Activated CD4-positive, alpha-beta T cell treated with anti-CD3 and anti-CD28 coated beads, Interleukin-2, amount 50 U/mL, for 16 hours (primary cell): ENCODE results near the gene APBA2.
A peak's percentile ranks its signal among the peaks of the same experiment; 100 is the strongest.

ENCODE experiments used
- DNase-seq: peaks from one replicate; pipeline ENCODE4 v3.0.0-alpha.2; 2020

The APBA2 gene

DNA sequence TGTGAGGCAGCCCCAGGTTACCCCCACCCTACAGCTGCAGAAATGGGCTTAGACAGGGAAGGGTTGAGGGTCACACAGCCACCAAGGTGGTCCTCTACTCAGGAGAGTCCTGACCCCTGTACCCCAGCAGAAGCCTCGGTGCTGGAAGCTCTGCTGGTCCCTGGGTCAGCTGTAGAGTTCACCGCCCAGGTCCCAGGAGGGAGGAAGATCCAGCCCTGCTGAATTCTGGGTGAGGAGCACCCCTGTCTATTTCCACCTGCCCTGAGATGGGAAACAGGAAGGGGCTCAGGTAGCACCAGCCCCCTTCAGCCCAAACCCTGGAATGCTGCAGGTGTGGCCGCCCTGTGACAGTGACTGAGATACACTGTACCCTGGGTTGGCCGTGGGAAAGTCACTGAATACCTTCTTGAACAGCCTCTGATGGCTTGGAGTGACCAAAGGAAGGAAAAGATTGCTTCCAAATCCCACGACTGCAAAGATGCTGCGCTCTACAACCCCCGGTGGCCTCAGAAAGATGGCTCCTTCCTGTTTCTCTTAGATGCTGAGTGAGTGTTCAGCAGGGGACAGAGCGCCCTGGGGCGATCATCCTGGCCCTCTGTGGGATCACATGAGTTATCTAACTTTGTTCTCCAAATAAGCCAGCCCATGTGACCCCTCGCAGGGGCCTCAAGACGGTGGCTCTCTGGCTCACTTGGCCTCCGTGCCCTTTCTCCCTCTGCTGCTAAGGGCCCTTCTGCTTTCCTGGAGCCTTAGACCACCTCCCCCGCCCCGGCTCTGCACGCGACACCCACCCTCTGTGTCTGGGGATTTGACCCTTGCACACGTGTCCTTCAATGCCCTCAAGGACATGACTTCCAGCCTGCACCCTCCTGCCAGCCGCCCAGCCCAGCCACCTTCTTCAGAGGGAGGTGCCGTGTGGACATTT is 242.0 kb downstream of the APBA2 start:
- no peak for DNase-seq

DNA sequence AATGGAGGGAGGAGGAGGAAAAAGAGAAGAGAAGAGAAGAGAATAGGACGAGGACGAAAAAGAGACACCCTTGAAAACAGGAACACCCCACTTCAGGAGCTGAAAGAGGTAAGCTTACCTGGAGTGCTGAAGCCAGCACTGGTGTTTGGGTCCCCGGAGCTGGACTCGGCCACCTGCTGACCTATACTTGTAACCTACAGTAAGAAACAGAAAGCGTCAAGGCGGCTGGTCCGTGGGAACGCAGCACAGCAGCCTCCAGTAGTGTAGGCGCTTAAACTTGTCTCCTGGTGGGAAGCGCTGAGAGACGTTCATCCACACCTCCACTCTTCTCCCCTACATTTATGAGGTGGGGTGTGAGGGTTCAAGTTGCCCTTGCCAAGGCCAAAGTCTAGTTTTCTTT is 242.9 kb downstream of the APBA2 start:
- no peak for DNase-seq

DNA sequence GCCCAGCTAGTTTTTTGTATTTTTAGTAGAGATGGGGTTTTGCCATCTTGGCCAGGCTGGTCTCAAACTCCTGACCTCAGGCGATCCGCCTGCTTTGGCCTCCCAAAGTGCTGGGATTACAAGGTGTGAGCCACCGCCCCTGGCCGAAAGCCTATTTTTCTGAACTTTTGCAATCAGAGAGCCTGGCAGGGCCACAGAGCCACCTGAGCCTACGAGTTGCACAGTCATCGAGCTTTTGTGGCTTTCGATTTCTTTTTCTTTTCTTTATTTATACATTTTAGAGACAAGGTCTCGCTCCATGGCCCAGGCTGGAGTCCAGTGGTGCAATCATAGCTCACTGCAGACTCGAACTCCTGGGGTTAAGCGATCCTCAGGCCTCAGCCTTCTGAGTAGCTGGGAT is 243.4 kb downstream of the APBA2 start:
- DNase-seq, result no peak

DNA sequence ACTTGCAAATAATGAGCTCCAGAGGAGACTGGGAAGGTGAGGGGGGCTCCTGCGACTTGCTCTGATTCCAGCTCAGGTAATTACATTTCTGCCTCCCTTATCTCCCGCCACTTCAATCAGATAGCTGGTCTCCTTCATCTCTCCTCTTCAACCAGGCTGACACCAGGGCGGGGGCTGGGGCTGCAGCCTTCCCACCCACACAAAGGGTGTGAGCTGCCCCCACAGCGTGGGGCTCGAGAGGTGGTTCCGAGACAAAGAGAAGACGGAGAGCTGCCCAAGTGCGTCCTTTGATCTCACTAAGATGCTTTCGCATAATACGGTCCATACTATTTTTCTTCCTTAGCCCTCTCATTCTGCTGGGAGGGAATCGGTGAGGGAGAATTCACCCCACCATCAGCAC is 244.2 kb downstream of the APBA2 start:
- DNase-seq, result no peak

DNA sequence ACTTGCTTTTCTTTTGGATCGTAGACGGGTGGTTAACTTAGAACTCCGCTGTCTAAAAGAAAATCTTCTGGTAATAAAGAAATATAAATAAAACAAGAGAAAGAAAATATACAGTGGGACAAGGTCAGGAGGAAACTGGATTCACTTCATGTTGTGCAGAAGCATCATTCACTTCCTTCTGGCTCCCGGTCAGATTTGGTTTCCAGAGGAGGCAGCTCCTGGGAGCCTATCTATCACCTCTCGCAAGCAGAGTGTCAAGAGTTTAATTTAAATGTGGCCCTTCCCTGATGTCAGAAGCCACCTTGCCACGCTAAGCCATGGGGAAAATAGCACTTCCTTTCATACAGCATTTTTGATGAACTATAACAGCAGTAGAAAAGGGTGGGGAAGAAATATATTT is 244.7 kb downstream of the APBA2 start:
- DNase-seq, result no peak

DNA sequence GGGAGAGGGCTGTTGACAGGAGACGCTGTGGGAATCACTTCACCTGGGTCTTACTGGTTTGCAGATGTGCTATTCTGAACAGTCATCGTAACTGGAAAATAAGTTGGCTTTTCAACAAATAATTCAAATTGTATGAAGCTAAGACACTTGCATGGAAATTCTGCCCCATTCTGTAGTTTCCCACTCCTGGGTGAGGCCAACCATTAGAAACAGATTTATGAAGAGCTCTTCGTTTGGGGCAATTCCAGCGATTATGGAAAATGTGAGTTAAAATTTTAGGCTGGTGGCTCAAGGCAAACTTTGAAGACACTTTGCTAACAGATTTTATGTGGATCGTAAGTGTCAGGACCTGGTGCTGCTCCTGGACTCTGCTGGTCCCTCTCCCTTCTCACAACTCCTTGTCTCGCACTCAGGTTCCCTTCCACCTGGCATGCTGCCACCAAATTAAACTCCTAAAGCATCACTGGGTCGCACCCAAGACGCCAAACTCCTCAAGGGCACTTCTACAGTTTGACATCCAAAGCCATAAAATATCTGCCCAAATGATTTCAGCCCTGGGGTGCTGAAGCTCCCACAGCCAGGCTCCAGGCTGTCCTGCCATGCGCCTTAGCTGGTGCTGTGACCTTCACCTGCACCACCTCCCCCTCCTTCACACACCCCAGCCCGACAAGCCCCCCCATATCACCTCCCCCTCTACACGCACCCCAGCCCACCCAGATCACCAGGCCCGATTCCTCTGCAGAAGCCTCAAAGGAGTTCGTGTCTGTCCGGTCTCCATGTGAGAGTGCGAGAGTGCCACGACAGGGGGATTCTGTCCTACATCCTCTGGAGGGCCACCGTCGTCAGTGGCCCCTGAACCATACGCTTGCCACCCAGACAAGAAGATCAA is 245.4 kb downstream of the APBA2 start:
- DNase-seq, result no peak

DNA sequence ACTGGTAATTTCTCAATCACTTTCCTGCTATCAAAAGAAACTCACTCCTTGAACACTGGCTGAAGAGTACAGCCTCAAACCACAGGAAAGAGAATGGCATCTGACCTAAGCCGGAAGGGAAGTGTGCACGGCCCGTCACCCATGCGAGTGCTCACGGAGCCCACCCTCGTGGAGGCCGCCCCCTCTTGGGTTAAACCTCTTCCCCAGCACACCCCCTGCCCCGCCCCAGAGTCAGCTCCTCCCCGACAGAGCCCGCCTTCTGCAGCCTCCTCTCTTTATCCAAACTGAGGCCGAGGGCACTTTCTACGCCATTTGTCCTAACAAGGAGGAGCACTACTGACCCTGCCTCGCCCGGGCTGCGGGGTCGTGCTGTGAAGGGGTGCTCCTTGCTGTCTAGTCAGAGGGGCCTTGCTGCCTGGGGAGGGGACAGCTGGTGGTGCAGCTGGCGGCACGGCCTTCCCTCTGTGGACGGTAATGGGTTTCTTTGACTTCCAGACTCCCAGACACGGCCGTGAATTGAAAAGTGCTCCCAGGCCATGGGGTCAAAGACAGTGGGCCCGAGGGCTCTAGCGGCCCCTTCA is 246.2 kb downstream of the APBA2 start:
- DNase-seq, result no peak

DNA sequence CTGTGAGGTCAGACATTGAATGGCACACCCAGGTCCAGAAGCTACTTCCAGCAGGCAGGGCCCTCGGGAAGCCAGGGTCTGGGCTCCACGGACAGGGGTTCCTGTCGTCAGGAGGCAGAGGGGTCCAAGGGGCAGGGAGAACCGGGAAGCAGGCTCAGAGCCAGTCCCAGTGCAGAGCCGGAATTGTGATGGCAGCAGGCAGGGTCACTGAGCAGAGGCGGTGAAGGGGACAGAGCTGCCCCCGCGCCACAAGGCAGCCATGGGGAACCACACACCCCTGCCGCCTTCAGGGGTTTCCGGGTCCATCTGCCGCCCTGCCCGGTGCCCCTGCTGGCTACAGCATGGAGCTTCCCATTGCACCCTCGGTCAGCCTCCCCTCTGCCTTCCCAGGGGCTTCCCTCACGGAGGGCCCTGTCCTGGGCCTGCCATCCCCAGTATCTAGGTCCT is 247.0 kb downstream of the APBA2 start:
- DNase-seq, result no peak

DNA sequence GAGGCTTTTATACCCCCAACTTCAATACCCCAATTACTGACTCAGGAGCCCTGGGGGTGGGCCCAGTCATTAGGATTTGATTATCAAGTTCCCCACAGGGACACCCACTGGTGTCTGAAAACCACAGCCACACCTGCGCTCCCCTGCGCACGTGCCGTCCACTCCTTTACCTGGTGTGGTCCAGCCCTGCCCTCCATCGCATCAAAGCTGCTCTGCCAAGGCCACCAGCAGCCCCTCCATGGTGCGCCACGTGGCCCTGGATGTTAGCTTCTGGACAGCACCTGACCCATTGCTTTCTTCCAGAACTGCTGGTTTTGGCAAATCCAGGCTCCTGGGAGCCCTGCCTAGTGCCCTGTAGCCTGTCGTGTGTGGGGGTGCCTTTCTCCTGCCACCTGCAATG is 247.5 kb downstream of the APBA2 start:
- DNase-seq, result no peak

DNA sequence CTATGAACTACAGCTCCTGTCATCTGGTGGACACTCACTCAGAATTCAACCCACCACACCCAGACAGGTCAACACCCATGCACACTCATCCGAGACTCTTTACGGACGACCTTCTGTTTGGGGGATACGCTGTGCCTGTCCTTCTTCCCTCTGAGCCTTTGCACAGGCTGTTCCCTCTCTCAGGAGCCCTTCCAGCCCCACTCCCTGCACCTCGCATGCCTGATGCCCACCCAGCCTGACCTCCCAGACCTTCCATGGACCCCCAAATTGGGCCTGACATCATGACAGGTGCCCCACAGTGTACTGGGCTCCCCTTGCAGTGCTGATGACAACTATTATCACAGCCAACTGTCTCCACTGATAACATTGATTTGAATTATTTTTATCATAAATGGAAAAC is 248.0 kb downstream of the APBA2 start:
- no peak for DNase-seq

DNA sequence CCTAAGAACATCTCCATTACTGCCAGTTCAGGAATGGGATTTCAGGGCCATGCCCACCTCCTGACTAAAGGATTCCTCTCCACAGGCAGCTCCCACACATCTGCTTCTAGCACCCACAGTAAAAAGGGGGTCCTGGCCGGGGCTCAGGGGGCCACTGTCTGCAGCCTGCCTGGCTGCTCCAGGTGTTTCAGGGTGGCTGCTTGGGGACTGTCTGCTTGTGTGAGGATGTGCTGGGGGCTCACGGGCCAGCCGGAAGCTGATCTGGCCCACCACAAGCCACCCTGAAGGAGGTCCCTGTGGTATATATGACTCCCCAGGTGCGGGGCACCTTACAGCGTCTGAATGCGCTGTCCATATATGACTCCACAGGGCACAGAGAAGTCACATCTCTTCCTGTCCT is 248.5 kb downstream of the APBA2 start:
- no peak for DNase-seq

DNA sequence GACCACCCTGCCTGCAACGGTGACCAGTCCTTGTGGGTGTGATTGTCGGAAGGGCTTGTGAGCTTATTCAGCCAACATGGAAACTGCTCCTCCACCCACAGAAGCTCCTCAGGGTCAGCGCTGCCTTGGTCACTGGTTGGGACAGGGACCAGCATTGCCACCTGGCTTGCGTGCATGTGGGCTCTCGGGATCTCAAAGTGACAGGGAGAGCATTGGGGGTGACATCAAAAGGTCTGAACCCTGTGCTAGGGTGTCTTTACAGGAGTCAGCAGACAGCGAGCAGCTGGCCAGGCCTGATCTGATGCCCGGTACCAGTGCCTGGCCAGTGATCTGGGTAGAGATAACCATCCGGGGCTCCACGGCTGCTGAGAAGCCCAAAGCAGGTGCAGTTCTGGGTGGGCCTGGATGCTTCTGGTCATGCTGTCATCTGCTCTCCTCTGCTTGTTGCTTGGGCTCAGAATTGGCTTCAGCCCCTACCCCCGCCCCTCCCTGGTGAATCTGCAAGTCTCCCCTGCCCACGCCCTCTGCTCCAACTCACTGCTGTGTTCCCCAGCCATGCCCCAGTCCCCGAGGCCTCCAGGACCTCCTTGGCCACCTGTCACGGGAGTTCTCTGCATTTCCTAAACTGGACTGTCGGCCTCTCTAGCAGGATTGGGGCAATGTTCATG is 249.0 kb downstream of the APBA2 start:
- no peak for DNase-seq

DNA sequence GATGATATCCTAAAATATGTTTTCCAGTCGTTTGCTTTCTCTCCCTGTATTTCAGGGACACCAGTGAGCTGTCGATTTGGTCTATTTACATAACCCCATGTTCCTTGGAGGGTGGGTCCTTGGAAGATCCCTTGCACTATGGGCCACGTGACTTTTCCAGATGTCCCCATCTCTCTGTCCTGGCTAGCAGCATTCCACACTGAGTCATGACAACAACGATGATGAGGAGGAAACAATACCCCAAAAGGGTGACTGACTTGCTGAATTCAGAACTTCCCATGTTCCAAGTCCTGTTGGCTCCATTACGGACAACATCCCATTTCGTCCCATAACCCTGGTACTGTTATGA is 249.5 kb downstream of the APBA2 start:
- no peak for DNase-seq

DNA sequence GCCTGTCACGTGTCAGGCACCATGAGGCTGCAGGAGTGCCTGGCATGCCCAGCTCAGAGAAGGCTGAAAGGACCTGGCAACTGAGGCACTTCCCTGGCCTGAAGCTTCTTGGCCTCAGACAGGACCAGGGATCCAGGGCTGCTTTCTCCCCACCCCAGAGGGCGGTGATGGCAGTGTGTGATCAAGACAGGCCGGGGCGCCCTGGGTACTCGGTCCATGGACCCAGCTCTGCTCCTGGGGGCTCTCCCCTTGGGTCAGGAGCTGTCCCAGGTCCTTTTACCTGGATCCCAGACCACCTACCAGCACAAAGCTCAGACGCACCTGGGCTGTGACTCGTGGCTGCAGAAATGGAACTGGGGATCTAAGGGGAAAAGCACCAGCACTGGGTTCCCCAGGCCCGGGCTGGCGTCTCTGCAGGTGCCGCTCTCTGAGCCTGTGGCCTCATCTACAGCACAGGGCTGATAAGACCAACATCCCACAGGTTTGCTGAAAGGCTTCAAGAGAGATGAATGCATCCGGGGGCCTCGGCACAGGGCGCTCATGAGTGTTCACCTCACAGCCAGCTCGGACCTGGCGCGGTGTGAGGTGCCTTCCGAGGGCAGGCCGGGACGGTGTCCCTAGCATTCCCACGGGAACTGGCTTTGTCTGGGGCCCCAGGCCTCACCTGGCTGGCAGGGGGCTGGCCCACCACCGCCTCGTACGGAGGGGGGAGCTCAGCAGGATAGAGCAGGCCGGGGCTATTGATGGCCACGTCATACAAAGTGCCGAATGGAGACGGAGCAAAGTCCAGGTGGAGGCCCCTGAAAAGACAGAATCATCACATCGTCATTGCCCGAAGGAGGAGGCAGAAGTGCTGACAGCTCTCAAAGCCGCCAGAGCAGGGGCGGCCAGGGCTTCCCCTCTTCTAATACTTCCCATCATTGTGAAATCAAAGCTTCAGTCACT is 250.2 kb downstream of the APBA2 start:
- DNase-seq, result no peak

DNA sequence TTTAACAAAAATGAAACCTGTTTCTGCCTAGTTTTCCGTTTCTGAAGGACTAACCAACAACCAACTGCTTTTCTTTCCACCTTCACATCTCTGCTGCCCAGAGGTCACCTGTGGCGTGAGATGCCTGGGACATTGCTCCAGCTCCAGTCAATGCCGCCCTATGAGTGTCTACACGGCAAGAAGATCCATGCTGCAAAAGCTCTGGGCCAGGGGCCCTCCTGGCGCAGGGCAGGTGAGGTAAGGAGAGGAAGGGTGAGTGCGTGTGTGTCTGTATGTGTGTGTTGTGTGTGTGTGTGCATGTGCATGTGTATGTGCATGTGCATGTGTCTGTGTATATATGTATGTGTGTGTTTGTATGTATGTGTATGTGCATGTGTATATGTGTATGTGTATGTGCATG is 252.5 kb downstream of the APBA2 start:
- DNase-seq, result no peak

DNA sequence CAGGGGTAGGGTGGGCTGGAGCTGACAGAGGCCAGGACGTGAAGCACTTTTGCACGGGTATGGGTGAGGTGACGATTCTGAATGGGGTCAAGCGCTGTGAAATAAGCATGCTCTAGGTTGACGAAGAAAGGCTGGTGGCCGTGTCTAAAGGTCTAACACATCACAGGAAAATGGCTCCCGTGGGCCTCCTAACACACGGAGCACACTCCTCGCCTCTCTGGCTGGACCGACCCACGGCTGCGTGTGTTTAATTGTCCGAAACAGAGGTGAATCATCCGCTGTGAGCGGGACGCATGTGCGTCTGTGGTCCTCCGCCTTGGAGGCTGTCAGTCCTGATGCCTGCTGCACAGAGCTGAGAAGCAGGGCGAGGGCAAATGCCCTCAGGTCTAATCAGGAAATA is 253.3 kb downstream of the APBA2 start:
- no peak for DNase-seq

DNA sequence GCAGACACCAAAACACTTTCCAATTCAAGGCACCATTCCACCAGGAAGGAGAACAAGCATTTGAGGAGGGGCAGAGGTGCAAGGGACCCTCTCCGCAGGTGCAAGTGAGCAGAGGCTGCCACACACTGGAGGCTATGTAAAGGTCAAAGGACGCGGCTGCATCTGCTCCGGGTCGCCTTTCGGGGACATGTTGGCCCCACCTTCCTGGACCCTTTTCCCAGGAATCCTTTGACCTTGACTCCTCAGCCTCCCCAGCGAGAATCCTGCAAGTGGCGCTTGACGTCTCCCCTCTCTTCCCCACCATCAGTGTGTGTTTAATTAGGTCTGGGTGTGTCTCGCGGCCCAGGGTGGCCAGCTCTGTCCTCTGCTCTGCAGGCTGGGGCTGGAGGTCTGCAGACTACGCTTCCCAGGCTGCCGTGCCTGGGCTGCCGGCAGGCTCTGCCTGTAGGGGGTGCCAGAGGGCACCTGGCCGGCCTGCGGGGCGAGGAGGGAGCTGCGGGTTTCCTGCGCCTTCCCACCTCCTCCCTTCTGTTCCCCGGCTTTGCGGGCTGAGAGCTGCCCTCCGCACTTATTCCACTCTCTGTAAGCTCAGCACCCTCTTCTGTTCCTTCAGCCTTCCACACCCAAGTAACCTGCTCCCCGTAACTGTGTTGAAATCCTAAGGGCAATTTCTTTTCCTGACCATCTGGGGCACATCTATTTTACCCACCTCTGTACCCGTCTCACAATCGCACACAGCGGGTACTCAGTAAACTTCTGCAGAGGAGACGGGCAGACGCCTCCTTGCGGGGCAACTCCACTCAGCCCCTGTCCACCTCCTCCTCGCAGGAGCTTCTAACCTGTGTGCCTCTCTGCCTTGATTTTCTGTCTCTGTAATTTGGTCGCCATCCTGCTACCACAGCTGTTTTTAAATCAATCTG is 254.0 kb downstream of the APBA2 start:
- peak; percentile 52 for DNase-seq

DNA sequence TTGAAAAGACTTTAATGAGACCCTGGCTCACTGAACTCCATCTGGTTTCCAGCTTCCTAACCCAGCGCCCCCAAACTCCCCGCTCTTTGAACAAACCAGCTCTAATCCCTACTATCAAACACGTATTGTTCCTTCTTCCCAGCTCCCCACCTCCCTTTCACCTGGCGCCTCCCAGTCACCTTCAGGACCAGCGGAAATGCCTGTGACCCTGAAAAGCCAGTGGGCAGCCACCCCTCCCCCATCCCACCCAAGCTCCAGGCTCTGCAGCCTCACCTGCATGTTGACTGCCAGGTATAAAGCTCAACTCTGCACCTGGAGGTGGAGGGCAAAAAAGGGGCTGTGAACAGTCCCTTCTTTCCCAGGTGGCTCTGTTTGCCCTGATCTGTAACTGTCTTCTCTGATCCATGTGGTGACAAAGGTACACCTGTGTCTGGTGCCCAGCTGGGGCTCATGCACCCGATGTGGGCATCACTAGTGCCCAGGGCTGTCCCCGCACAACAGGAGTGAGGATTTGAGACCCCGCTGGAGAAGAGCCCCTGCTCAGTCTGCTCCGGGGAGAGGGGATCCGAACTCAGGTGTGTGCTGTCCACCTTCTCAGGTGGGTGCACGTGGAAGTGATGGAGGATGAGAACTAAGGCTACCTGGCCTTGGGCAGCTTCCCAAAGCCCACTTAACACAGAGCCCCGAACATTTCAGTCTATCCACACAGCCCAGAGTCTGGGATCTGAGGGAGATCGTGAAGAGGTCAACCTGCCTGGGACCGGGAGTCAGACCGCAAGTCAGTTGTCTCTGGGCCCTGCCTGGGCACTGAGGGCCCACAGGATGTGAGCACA is 254.9 kb downstream of the APBA2 start:
- DNase-seq, result no peak

DNA sequence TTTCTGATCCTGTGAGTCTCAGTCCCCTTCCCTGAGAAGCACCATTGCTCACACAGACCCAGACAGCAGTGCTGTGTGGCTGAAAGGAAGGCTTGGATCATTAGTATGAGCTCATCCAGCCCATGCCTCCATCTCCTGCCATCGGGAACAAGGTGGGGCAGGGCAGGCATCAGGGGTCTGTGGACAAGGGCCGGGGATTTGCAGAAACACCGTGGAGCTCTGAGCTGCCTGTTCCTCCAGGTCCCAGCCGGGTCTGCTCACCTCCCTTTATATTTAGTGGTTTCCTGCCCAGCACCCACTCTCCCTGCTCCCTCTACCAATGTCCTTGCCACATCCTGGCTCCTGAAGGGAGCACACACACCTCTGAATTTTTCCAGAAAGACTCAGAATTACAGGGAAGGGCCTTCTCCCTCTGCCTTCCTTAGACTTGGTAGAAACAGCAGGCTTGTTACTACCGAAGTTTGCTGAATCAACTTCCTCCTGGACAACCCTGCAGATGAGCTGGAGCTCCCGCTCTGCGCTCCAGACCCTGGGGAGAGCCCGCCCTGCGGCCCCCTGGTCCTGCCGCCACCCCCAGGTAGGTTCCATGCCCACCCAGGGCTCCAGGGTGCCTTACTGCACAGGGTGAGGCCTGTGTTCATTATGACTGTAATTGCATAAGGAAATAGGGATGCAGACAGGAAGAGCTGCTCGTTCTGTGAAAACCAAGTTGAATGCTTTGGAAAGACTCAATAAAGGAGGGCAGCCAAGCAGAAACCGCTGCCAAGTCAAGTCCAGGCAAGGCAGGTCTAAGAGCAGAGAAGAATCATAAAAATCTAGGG is 255.7 kb downstream of the APBA2 start:
- no peak for DNase-seq
